Activated naive CD8-positive, alpha-beta T cell treated with anti-CD3 and anti-CD28 coated beads, Interleukin-2, amount 50 U/mL, for 24 hours (primary cell): ENCODE measurements around the gene TMEM87B.

ENCODE experiments used
- ATAC-seq: fragments of 150-1000 bp; cut with Tn5 transposase; one replicate; pipeline ENCODE4 v1.10.0; 2021
- DNase-seq: peaks from one replicate; pipeline ENCODE4 v3.0.0; 2021
- H3K27ac Mint-ChIP-seq: one replicate; pipeline ENCODE4 v1.8.0; 2021; ENCODE audit warnings: mild to moderate bottlenecking, mixed read lengths
- H3K27me3 Mint-ChIP-seq: one replicate; pipeline ENCODE4 v1.8.0; 2021; ENCODE audit warnings: mixed read lengths
- H3K36me3 Mint-ChIP-seq: one replicate; pipeline ENCODE4 v1.8.0; 2021; ENCODE audit warnings: low read depth, mixed read lengths
- H3K4me1 Mint-ChIP-seq: one replicate; pipeline ENCODE4 v1.8.0; 2021; ENCODE audit warnings: mixed read lengths
- H3K4me3 Mint-ChIP-seq: one replicate; pipeline ENCODE4 v1.8.0; 2021; ENCODE audit warnings: mild to moderate bottlenecking, moderate library complexity, mixed read lengths
- H3K9me3 Mint-ChIP-seq: one replicate; pipeline ENCODE4 v1.8.0; 2021; ENCODE audit warnings: mixed read lengths

TMEM87B gene

DNA sequence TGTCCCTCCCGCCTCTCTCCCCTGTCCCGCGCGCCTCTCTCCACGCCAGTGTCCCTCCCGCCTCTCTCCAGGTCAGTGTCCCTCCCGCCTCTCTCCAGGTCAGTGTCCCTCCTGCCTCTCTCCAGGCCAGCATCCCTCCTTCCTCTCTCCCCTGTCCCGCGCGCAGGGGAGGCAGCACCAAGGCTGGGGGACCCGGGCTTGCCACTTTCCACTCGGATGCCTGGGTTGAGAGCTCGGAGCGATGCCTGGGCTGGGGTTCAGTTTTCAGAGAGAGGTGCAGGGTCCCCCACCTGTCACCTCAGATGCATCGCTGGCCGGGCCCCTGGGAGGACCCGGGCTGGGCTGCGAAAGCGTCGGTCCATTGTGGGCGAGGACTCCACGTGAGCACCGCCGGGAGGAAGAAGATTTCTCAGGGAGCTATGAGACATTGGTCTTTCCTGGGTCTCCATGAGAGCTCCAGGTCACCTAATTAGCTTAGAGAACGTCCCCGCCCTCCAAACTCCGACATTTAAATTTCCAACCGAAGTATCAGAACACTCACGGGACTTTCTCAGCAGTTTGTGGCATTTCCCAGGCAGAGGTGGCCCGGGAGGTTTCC is 85.2 kb downstream of the TMEM87B start:
- Mint-ChIP-seq H3K9me3 (no peaks in the 10 kb centered on the region), H3K27ac (no peak overlapping the region), H3K4me1 (peaks cover 6% of the 10 kb centered on the region), H3K36me3 (no peaks in the 10 kb centered on the region), H3K4me3 (no peak overlapping the region), H3K27me3 (peaks cover 31% of the 10 kb centered on the region)
- ATAC-seq (no peak), DNase-seq (no peak)

DNA sequence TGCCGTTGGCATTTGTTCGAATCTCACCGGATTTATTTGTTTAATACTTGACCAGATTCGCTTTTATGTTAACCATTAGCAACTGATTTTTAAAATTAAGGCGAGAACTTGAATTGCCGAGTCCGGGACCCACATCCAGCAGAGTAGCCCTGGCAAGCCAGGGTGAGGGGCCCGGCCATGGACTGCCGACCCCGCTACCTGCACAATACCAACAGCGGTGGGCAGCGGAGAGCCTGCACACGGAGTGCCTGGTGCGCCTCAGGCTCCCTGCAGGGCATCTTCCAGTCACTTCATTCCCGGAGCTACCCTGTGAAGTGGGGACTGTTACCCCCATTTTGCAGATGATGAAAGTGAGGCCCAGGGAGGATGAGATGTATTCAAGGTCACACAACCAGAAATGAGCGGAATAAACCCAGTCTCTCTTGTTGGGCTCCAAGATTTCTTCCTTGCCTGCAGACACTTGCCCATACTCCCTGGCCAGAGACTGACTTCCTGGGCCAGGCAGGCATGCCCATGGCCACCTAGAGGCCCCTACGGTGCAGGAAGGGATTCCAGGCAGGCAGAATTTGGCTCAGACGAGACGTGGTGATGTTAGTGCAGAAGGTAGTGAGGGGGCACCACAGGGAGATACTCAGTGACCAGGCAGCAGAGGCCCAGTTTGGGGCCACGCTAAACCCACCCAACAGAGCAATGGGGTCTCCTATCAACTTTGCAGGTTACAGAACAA is 86.0 kb downstream of the TMEM87B start:
- Mint-ChIP-seq H3K4me1 (peaks cover 6% of the 10 kb centered on the region), H3K36me3 (no peaks in the 10 kb centered on the region), H3K4me3 (no peak overlapping the region), H3K27me3 (peaks cover 29% of the 10 kb centered on the region), H3K9me3 (no peaks in the 10 kb centered on the region), H3K27ac (no peak overlapping the region)
- no peak for DNase-seq
- no peak for ATAC-seq

DNA sequence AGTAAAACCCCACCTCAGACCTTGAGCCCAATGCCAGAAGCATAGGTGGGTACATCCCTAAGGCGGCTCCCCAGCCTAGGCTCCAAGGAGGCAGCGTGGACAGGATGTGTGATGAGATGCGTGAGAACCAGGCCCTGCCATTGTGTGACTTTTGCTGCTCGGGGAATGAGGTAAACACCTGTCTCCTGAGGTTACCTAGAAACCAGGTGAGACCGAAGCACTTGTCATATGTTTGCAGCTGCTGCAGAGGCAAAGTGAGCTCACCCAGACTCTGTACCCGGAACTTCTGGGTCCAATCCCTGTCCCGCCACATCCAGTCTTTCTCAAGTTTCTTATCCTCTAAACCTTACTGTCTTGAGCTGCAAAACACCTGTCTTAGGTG is 86.5 kb downstream of the TMEM87B start:
- no peak for DNase-seq
- Mint-ChIP-seq H3K4me1 (peaks cover 6% of the 10 kb centered on the region), H3K4me3 (no peak overlapping the region)

DNA sequence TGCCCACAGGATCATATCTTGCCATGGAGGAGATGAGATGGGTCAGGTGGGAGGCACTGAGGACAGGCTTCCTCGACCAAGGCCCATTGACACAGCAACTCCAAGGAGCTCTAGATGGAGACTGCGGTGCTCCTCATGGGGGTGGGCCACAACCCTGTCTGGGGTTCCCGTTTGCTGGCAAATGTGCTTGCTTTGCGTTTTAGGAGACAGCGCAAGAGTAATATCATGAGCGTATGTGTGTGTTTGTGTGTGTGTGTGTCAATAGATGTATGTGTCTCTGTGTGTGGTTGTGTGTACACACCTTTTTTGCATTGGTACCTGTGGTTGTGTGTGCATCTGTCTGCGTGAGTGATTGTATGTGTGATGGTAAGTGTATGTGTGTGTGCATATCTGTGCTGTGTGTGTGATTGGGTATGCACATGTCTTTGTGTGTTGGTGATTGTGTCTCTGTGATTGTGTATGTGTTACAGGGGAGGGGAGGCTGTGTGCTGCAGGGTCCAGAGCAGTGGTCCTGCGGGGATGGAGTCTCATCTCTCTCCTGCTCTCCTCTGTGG is 87.5 kb downstream of the TMEM87B start:
- DNase-seq (no peak), ATAC-seq (no peak)
- no peak overlapping the region for H3K4me3 Mint-ChIP-seq
- H3K4me1 Mint-ChIP-seq, result peaks cover 4% of the 10 kb centered on the region
- H3K27ac Mint-ChIP-seq, result no peak overlapping the region
- H3K9me3 Mint-ChIP-seq, result no peaks in the 10 kb centered on the region
- H3K36me3 Mint-ChIP-seq, result no peaks in the 10 kb centered on the region
- H3K27me3 Mint-ChIP-seq, result peaks cover 19% of the 10 kb centered on the region

More for the DNA sequence above, 86.5 kb downstream of the TMEM87B start:
- peaks cover 27% of the 10 kb centered on the region for H3K27me3 Mint-ChIP-seq
- no peaks in the 10 kb centered on the region for H3K36me3 Mint-ChIP-seq
- ATAC-seq, result no peak
- H3K9me3 Mint-ChIP-seq, result no peaks in the 10 kb centered on the region
- no peak overlapping the region for H3K27ac Mint-ChIP-seq

DNA sequence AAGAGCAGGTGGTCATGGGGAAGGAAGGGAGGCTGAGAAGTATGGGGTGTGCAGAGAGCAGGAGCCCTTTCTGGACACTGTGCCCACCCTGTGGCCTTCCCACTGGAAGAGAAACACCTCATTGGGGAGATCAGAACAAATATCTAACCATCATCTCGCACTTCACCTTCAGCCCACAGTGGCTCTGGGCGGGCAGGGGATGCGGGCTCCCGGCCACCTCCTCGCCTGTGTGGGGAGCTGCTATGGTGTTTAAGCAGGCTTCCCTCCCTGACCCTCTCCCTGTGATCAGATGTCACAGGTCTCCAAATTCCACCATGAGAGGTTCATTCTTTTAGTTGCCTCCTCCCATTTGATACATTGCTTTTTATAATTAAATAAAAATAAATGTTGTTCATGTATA is 88.1 kb downstream of the TMEM87B start:
- Mint-ChIP-seq H3K27me3 (peaks cover 14% of the 10 kb centered on the region), H3K4me1 (no peaks in the 10 kb centered on the region), H3K36me3 (no peaks in the 10 kb centered on the region), H3K27ac (no peak overlapping the region), H3K4me3 (no peak overlapping the region), H3K9me3 (no peaks in the 10 kb centered on the region)
- ATAC-seq, result no peak
- DNase-seq, result no peak

DNA sequence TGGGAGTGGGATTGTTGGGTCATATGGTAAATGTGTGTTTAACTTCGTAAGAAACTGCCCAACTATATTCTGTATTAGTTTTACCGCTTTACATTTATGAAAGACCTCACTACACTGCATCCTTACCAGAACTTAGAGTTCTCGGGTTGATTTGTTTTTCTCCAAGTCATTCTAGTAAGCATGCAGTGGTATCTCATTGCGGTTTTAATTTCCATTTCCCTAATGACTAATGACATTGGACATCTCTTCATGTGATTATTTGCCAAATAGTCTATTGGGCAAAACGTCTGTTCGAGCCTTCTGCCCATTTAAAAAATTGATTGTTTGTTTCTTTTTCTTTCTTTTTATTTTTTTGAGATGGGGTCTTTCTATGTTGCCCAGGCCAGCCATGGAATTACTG is 89.9 kb downstream of the TMEM87B start:
- Mint-ChIP-seq H3K27me3 (peaks cover 11% of the 10 kb centered on the region), H3K9me3 (no peaks in the 10 kb centered on the region), H3K4me1 (no peaks in the 10 kb centered on the region), H3K27ac (no peak overlapping the region), H3K4me3 (no peak overlapping the region), H3K36me3 (no peaks in the 10 kb centered on the region)
- no peak for ATAC-seq
- no peak for DNase-seq

DNA sequence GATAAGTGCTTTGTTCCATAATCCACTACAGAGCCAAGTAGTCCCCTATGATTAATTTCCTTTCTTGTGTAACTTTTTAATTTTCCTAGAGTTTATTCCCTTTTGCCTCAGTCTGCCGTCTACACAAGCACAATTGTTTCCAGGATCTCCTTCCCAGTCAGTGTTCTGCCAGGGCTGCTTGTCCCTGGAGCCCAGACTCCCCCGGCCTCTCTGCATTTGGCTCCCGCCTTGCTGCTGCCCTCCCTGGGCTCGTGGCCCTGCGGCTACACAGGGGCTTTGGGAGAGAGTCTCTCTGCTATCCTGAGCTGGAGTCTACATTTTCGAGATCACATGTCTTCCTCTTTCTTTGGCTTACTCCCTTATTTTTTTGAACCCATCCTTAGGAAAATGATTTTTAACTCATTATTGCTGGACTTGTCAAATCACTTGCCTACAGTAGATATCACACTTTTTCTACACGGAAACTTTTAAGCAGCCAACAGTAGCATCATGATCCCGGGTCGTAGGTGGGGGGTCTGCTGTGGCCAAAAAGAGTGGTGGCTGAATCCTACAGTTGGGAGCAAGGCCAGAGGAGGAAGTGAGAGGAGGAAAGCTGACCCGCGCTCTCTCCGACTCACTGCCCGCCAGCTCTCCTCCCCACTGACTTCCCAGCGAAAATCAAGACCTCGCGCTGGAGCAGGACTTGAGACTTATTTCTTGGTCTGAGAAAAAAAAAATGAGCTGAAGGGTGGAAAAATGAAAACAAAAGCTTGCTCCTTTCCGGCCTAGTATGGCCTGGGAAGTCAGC is 92.5 kb downstream of the TMEM87B start:
- ATAC-seq, result no peak
- Mint-ChIP-seq H3K27me3 (no peaks in the 10 kb centered on the region), H3K4me3 (no peak overlapping the region), H3K4me1 (no peaks in the 10 kb centered on the region), H3K27ac (no peak overlapping the region), H3K9me3 (no peaks in the 10 kb centered on the region), H3K36me3 (no peaks in the 10 kb centered on the region)
- no peak for DNase-seq

DNA sequence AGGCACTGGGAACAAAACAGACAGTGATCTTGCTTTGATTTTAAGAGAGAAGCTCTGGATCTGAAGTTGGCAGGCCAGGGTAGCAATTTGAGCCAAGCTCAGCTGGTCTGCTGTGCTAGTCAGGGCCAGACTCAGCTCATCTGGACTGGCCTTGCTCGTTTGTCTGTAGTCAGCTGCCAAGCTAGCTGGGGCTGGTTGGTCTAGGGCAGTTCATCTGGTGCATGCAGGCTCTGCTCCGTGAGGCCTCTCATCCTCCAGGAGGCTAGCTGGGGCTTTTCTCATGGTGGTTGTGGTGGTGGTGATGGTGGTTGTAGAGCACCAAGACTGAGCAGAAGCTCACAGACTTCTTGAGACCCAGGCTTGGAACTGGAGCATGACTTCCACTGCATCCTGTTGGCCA is 93.4 kb downstream of the TMEM87B start:
- Mint-ChIP-seq H3K27me3 (no peaks in the 10 kb centered on the region), H3K9me3 (no peaks in the 10 kb centered on the region), H3K4me1 (peaks cover 2% of the 10 kb centered on the region), H3K4me3 (no peak overlapping the region), H3K27ac (no peak overlapping the region), H3K36me3 (no peaks in the 10 kb centered on the region)
- no peak for DNase-seq
- ATAC-seq, result no peak

DNA sequence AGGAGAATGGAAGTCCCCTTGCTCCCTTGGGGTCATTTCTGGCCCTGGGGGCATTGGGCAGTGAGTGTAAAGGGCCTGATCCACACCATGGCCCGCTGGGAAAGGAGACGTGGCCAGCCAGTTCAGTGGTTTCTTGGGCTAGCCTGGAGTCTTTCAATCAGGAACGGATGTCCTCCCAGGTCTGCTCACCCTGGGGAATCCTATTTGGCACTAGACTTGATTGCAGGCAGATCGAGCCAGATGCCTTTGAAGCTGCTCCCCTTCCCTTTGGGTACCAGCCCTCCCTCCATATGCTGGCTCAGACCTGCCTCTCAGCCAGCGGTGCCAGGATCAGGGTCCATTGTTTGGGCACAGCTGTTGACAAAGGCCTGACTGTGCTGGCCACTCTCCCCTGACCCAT is 94.1 kb downstream of the TMEM87B start:
- no peaks in the 10 kb centered on the region for H3K36me3 Mint-ChIP-seq
- H3K27me3 Mint-ChIP-seq, result no peaks in the 10 kb centered on the region
- no peaks in the 10 kb centered on the region for H3K9me3 Mint-ChIP-seq
- DNase-seq (no peak), ATAC-seq (no peak)
- H3K4me1 Mint-ChIP-seq, result peaks cover 6% of the 10 kb centered on the region
- no peak overlapping the region for H3K4me3 Mint-ChIP-seq
- no peak overlapping the region for H3K27ac Mint-ChIP-seq

DNA sequence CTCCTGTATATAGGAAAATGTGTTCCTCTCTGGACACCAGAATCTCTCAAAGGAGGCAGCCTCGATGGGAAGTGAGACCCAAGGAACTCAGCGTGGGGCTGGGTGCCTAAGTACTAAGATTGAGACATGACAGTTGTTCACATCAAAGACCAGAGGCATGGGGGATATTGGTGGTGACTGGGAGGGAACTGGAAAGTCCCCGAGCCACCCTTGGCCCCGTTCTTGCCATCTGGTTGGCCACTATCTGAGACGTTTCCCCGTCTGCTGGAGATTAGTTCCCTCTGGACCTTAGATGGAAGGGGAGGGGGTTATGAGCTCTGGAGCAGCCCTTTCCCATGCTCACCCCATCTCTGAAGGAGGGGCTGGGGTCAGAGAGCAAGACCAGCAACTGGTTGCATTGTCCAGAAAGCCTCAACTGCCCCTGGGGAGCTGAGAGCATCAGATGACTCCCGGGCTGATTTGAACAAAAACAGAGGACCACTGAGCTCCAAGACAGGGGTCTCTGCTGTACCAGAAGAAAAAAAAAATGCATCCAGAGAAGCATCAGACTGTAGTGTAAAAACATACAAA is 94.9 kb downstream of the TMEM87B start:
- Mint-ChIP-seq H3K27ac (no peak overlapping the region), H3K27me3 (no peaks in the 10 kb centered on the region), H3K36me3 (no peaks in the 10 kb centered on the region), H3K9me3 (no peaks in the 10 kb centered on the region), H3K4me3 (no peak overlapping the region), H3K4me1 (peaks cover 13% of the 10 kb centered on the region)
- DNase-seq, result no peak
- no peak for ATAC-seq

DNA sequence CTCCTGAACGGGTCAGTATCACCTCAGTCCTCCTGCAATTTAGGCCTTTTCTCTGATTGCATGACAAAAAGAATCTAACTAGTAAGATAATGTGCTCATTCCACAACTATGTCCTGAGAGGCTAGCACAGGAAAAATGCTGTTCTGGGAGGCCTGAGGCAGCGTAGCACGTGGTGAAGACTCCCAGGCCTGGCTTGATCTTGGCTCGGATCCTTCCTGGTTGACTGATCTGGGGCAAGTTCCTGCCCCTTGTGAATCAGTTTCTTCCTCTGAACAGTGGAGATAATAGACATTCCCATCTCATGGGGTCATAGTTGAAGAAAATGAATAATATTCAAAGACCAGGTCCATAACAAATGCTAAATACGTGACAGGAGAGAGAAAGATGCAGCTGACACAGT is 95.4 kb downstream of the TMEM87B start:
- no peaks in the 10 kb centered on the region for H3K27me3 Mint-ChIP-seq
- H3K9me3 Mint-ChIP-seq, result no peaks in the 10 kb centered on the region
- H3K36me3 Mint-ChIP-seq, result no peaks in the 10 kb centered on the region
- ATAC-seq (no peak), DNase-seq (no peak)
- no peak overlapping the region for H3K4me3 Mint-ChIP-seq
- H3K4me1 Mint-ChIP-seq, result peaks cover 18% of the 10 kb centered on the region
- no peak overlapping the region for H3K27ac Mint-ChIP-seq

DNA sequence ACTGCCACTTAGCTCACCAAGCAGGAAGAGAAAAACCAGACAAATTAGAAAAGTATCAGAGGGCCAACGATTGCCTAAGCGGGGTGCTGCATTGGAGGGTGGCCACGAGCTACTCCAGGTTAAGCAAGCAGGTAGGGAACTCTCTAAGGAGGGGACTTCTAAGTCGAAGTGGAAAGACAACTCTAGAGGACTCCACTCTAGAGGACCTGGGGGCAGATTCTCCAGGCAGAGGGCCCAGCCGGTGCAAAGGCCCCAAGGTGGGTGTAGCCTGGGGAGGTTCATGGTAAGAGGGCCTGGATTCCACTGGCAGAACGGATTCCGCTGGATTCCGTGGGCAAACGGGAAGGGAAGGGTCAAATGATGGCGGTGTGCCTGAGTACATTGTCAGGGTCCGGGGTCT is 95.8 kb downstream of the TMEM87B start:
- DNase-seq (no peak), ATAC-seq (no peak)
- H3K4me1 Mint-ChIP-seq, result peaks cover 22% of the 10 kb centered on the region
- H3K9me3 Mint-ChIP-seq, result no peaks in the 10 kb centered on the region
- H3K4me3 Mint-ChIP-seq, result no peak overlapping the region
- H3K36me3 Mint-ChIP-seq, result no peaks in the 10 kb centered on the region
- H3K27ac Mint-ChIP-seq, result no peak overlapping the region
- no peaks in the 10 kb centered on the region for H3K27me3 Mint-ChIP-seq

DNA sequence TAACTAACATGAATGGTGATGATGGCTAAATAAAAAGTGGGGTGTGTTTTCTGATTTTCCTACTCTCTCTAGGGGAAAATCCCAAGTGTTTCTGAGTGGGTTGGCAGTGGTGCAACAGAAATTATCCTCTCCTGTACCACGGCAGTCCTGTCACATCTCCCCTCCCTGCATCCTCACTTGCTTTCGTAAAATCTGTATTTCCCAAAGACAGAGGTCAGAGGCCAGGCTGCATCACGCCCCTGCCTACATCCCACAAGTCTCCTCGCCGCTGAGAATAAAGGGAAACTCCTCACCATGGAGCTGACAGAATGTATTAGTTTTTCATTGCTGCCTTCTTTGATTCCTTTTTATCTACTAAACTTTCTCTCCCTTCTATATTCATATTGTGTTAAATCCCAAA is 96.2 kb downstream of the TMEM87B start:
- Mint-ChIP-seq H3K27ac (no peak overlapping the region), H3K27me3 (no peaks in the 10 kb centered on the region), H3K4me1 (peaks cover 26% of the 10 kb centered on the region), H3K36me3 (no peaks in the 10 kb centered on the region), H3K4me3 (no peak overlapping the region), H3K9me3 (no peaks in the 10 kb centered on the region)
- ATAC-seq (no peak), DNase-seq (no peak)

DNA sequence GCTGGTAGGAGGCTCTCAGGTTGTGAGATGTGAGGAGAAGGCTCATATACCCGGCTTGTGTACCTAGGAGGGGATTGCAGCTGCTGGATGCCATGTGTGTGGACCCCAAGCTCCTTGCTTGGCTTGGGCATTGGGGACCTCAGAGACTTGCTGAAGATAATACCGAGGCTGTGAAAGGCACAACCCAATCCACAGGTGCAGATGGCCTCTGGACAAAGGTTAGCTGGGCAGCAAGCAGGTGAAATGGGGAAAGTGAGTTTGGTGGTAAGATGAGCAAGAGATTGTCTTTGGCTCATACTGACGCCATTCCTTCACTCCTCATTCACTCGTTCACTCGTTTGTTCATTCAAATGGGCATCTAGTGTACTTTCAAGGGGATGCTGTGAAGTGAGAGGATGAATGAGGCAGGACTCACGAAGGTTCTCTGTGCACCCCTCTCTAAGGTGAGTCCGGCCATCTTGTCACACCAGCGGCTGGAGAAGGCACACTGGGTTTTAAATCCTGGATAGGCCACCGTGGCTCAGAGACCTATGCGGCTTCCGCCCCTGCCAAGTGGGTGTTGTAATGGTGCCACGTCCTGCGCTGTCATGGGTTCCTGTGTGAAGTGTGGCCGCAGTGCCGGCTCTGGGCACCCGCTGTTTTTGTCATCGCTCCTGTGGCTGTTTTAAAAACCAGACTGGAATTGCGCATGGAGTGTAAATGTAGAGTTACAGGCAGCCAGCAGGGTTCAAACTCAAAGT is 96.8 kb downstream of the TMEM87B start:
- Mint-ChIP-seq H3K36me3 (no peaks in the 10 kb centered on the region), H3K27me3 (no peaks in the 10 kb centered on the region), H3K27ac (no peak overlapping the region), H3K4me3 (no peak overlapping the region), H3K4me1 (peaks cover 32% of the 10 kb centered on the region), H3K9me3 (no peaks in the 10 kb centered on the region)
- DNase-seq (no peak), ATAC-seq (no peak)
